C4-2B (cell line): ENCODE results near the gene ALKBH5.
"Not testable (repeated sequence)": the region's sequence is repeated elsewhere in the genome, so short reads cannot be mapped to it uniquely, and the experiment has no call there.

Experiments
- H3K27ac ChIP-seq: fragments of 450-650 bp; 2 replicates; pipeline ENCODE4 v1.5.1; 2017
- CTCF ChIP-seq: fragments of 450-650 bp; conservative IDR thresholded peaks from 2 replicates; pipeline ENCODE4 v1.5.1; 2017; ENCODE audit warnings: mild to moderate bottlenecking
- ZFX ChIP-seq: fragments of 450-650 bp; IDR thresholded peaks from 2 replicates; pipeline ENCODE4 v1.6.1; 2017

ALKBH5 gene

GRCh38 chr17:18208092-18208491 lies 24.5 kb downstream of the ALKBH5 start:
- H3K27ac ChIP-seq = no peak overlapping the region
- TF ChIP-seq ZFX = no peak

GRCh38 chr17:18213666-18214270 lies 30.1 kb downstream of the ALKBH5 start:
- TF ChIP-seq ZFX = no peak
- no peak for TF ChIP-seq CTCF
- H3K27ac ChIP-seq = no peak overlapping the region

GRCh38 chr17:18216906-18217305 lies 33.3 kb downstream of the ALKBH5 start:
- H3K27ac ChIP-seq = not testable (repeated sequence)

GRCh38 chr17:18217412-18218015 lies 33.9 kb downstream of the ALKBH5 start:
- no peak for TF ChIP-seq ZFX
- TF ChIP-seq CTCF = peak; percentile 97
- H3K27ac ChIP-seq = no peak overlapping the region

- TF ChIP-seq CTCF (no peak), ZFX (no peak)
- H3K27ac ChIP-seq = no peak overlapping the region
Observed at GRCh38 chr17:18218756-18219415, 35.3 kb downstream of the ALKBH5 start.

- no peak overlapping the region for H3K27ac ChIP-seq
- TF ChIP-seq CTCF = no peak
- no peak for TF ChIP-seq ZFX
Observed at GRCh38 chr17:18224053-18224386, 40.4 kb downstream of the ALKBH5 start.

GRCh38 chr17:18224387-18225120 lies 40.9 kb downstream of the ALKBH5 start:
- TF ChIP-seq ZFX (no peak), CTCF (no peak)
- H3K27ac ChIP-seq = no peak overlapping the region; the same call in 1 of the 2 replicates

GRCh38 chr17:18225121-18225641 lies 41.6 kb downstream of the ALKBH5 start, which contains the start of gene LLGL1:
TSS of gene LLGL1 (plus strand) at chr17:18225635. CDS start at chr17:18225683, 48 bp downstream.
- peak within 1 kb of the TSS; percentile 33 for H3K27ac ChIP-seq
- TF ChIP-seq ZFX (no peak), CTCF (no peak)
